Prostate gland (tissue), 2 donors: ENCODE results near the gene ADAMTS3.

Source experiments
- CTCF ChIP-seq, 4 experiments: fragments of 200-600 bp in 2 of 4; fragments of 450-650 bp in 2 of 4; sonication (generic) in 2 of 4; IDR thresholded peaks; 1 replicate in 3 of 4; 2 replicates in 1 of 4; pipeline ENCODE4 v1.5.1; 2016 to 2019; ENCODE audit warnings: antibody characterized with exemption in 4 of 4, mild to moderate bottlenecking in 2 of 4, moderate library complexity in 2 of 4
- POLR2A ChIP-seq: fragments of 450-650 bp; IDR thresholded peaks from one replicate; pipeline ENCODE4 v1.6.1; 2016; ENCODE audit warnings: antibody characterized with exemption, mild to moderate bottlenecking
- POLR2AphosphoS5 ChIP-seq: sonication (generic); formaldehyde crosslinking; IDR thresholded peaks from one replicate; pipeline ENCODE4 v1.6.1; 2017; ENCODE audit warnings: antibody characterized with exemption

DNA sequence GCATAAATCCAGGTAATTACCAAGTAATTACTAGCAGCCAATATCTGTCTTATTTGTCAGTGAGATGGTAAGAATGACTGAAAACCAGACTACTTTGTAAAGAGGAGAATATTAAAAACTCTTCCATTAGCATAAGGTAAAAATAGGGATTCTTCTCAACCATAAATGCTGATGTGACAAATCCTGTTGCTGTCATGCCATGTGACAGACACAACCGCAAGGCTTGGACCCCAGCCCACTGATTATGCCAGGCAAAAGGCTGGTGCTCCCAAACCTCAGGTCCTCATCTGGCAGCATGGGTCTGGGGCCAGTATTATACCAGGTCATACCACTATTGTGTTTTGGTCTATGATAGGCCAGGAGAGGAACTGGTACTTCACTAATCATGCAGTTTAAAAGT, 181.1 kb downstream of the ADAMTS3 start:
- TF ChIP-seq CTCF (IDR thresholded peaks at IDR 0.05) (no peak), POLR2A (no peak), POLR2AphosphoS5 (no peak)
